ENCODE data around the gene NEU1. TPM values are rescaled to one million over a fixed set of nuclear protein-coding genes. Genes with fewer than 3 reads are reported as not detected.
A peak's percentile ranks its signal among the peaks of the same experiment; 100 is the strongest.

NEU1 gene
- total and polyA plus RNA-seq, 4 donors = 53.2 to 82.5 (median 70.5) TPM

DNA sequence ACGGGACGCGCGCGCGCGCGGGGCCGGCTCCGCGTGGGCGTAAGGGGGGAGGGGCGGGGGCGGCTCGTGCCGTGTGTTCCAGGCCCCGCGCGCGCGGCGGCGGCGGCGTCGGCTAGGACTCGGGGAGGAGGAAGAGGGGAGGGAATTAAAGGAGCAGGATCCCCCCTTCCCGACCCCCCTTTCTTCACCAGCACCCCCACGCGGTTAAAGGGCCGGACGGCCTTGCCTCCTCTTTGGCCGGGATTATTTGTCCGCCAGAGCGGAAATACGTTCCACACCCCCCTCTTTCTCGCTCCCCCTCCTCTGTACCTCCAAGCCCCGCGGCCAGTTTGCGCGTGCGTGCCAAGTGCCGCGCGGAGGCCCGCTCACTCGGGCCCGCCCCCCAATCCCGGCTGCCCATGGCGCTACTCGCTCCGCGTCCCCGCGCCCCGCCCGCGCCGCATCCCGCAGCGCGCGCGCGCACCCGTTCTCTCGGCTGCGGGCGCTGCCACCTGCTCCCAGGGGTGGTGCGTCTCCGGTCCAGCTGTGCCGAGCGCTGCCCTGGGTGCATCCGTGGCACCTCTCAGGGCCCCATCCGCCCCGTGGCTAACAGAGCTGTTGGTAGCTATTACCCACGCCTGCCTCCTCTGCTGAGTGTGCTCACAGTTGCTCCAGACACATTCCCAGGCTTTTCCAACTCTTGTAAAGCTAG, 39.5 kb upstream of the NEU1 start, which contains the start of gene ZBTB12:
ZBTB12 (minus strand) TSS at position 134 of the 691 bp plus-strand sequence. CDS start 781 bp downstream, outside the sequence.
- Histone ChIP-seq H3K27me3 (ENCODE audit: control insufficient read depth in 3 of 3, insufficient read depth in 3 of 3, low read length in 2 of 3) (peaks cover 0 to 3% (median 3%) of the 10 kb centered on the region in 3 donors), H3K27ac (ENCODE audit: low read depth in 1 of 2, low read length in 1 of 2) (peak within 1 kb of the TSS; percentile 63 to 80), H3K4me3 (peak within 1 kb of the TSS; percentile 55), H3K4me1 (ENCODE audit: control insufficient read depth in 5 of 5, insufficient read depth in 5 of 5, low read length in 5 of 5) (peaks cover 0 to 36% (median 9%) of the 10 kb centered on the region in 5 donors), H3K9ac (ENCODE audit: insufficient read depth in 1 of 2, low read length in 2 of 2) (peak within 1 kb of the TSS; percentile 11 to 64), H3K9me3 (ENCODE audit: control insufficient read depth in 4 of 4, insufficient read depth in 3 of 4, low read length in 3 of 4) (no peaks in the 10 kb centered on the region), H3K36me3 (ENCODE audit: control insufficient read depth in 4 of 4, insufficient read depth in 4 of 4, low read length in 4 of 4) (no peaks in the 10 kb centered on the region)
- DNase-seq (peak; percentile 98 to 100 (median 99)), ATAC-seq (ENCODE audit: insufficient read depth, low FRiP score) (peak; percentile 79)
- TF ChIP-seq, protein P1, sequence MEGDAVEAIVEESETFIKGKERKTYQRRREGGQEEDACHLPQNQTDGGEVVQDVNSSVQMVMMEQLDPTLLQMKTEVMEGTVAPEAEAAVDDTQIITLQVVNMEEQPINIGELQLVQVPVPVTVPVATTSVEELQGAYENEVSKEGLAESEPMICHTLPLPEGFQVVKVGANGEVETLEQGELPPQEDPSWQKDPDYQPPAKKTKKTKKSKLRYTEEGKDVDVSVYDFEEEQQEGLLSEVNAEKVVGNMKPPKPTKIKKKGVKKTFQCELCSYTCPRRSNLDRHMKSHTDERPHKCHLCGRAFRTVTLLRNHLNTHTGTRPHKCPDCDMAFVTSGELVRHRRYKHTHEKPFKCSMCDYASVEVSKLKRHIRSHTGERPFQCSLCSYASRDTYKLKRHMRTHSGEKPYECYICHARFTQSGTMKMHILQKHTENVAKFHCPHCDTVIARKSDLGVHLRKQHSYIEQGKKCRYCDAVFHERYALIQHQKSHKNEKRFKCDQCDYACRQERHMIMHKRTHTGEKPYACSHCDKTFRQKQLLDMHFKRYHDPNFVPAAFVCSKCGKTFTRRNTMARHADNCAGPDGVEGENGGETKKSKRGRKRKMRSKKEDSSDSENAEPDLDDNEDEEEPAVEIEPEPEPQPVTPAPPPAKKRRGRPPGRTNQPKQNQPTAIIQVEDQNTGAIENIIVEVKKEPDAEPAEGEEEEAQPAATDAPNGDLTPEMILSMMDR (IDR thresholded peaks at IDR 0.05; ENCODE audit: control extremely low read depth, extremely low read depth) = no peak
- 0 to 1% methylated on average over 54 to 77 of the region's 77 CpGs for WGBS, 2 donors

DNA sequence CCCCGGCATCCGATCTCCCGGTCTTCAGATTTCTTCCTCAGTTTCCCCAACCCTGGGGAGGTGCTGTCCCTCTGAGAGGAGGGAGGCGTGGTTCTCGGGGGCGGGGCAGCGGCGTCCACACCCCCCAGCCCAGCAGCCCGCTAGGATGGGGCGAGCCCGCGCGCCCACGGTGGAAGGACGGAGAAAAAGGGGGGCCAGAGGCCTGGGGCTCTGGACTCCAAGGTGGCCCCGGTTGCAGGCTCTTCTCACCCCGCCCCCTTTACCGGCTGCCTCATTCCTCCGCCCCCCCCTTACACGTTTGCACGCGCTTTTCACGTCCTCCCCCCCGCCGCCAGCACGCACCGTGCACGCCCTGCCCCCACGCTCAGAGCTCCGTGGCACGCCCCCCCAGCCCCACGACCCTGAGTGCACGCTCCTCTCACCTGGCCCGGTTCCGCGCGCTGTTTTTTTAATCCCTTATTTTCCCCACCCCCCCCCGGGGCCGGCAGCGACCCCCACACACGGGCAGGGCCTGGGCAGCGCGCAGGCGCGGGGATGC, 38.9 kb upstream of the NEU1 start:
- Histone ChIP-seq H3K9ac (ENCODE audit: insufficient read depth in 1 of 2, low read length in 2 of 2) (no peak overlapping the region), H3K9me3 (ENCODE audit: control insufficient read depth in 4 of 4, insufficient read depth in 3 of 4, low read length in 3 of 4) (no peaks in the 10 kb centered on the region), H3K27ac (ENCODE audit: low read depth in 1 of 2, low read length in 1 of 2) (peak overlapping the region; percentile 12 to 63), H3K4me1 (ENCODE audit: control insufficient read depth in 5 of 5, insufficient read depth in 5 of 5, low read length in 5 of 5) (peaks cover 0 to 39% (median 9%) of the 10 kb centered on the region in 5 donors), H3K36me3 (ENCODE audit: control insufficient read depth in 4 of 4, insufficient read depth in 4 of 4, low read length in 4 of 4) (no peaks in the 10 kb centered on the region), H3K4me3 (peak overlapping the region; percentile 30), H3K27me3 (ENCODE audit: control insufficient read depth in 3 of 3, insufficient read depth in 3 of 3, low read length in 2 of 3) (peaks cover 0 to 3% (median 3%) of the 10 kb centered on the region in 3 donors)
- ATAC-seq (ENCODE audit: insufficient read depth, low FRiP score) (no peak), DNase-seq (peak; percentile 56 to 57 (median 56))
- TF ChIP-seq, protein P1 (IDR thresholded peaks at IDR 0.05; ENCODE audit: control extremely low read depth, extremely low read depth) = no peak
- 0 to 2% methylated on average over 37 to 43 of the region's 45 CpGs for WGBS, 2 donors

DNA sequence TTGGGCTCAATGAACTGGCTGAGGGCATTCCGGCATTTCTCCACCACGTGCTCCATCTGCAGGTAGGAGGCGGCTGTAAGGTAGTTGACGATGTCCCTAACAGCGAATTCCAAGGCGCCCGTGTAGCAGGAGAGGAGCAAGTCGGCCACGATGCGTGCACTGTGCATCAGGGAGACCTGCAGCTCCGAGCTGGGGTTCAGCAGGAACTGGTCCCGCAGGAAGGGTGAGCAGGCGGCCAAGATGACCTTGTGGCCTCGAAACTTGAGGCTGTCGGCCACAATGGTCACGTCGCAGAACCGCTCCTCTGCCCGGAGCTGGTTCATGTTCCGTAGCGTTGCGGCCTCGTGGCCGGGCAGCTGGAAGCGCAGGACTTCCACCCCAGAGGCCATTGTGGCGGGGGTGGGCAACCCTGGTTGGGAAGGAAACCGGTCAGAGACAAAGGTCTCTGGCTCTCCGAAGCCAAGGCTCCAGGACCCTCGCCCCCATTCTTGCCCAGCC, 38.3 kb upstream of the NEU1 start:
- H3K27ac ChIP-seq (ENCODE audit: low read depth in 1 of 2, low read length in 1 of 2) = peak overlapping the region in 1 of 2 donors; percentile 12
- no peaks in the 10 kb centered on the region for H3K9me3 ChIP-seq (ENCODE audit: control insufficient read depth in 4 of 4, insufficient read depth in 3 of 4, low read length in 3 of 4)
- no peak overlapping the region for H3K9ac ChIP-seq (ENCODE audit: insufficient read depth in 1 of 2, low read length in 2 of 2)
- 33 to 63% methylated on average over 29 of the region's 29 CpGs for WGBS, 2 donors
- ATAC-seq (ENCODE audit: insufficient read depth, low FRiP score) = no peak
- H3K4me1 ChIP-seq (ENCODE audit: control insufficient read depth in 5 of 5, insufficient read depth in 5 of 5, low read length in 5 of 5) = peaks cover 0 to 42% (median 9%) of the 10 kb centered on the region in 5 donors
- H3K27me3 ChIP-seq (ENCODE audit: control insufficient read depth in 3 of 3, insufficient read depth in 3 of 3, low read length in 2 of 3) = peaks cover 0 to 3% (median 3%) of the 10 kb centered on the region in 3 donors
- DNase-seq = peak in 2 of 3 donors; percentile 24 to 31
- no peak overlapping the region for H3K4me3 ChIP-seq
- no peaks in the 10 kb centered on the region for H3K36me3 ChIP-seq (ENCODE audit: control insufficient read depth in 4 of 4, insufficient read depth in 4 of 4, low read length in 4 of 4)
- TF ChIP-seq, protein P1 (IDR thresholded peaks at IDR 0.05; ENCODE audit: control extremely low read depth, extremely low read depth) = no peak
